Activated CD4-positive, alpha-beta T cell treated with anti-CD3 and anti-CD28 coated beads for 36 hours (primary cell): ENCODE measurements around the gene CD300LG. TPM values are rescaled to one million over a fixed set of nuclear protein-coding genes. Genes with fewer than 3 reads are reported as not detected.
"Not testable (repeated sequence)": the region's sequence is repeated elsewhere in the genome, so short reads cannot be mapped to it uniquely, and the experiment has no call there.

Source experiments
- ATAC-seq: fragments of 200-7000 bp; cut with Tn5 transposase; one replicate; pipeline ENCODE4 v1.10.0; 2021; ENCODE audit warnings: mild to moderate bottlenecking, moderate library complexity
- CTCF ChIA-PET: fragments of 350-600 bp; sonication (Branson Sonifier 250); formaldehyde crosslinking; loops from one replicate; lab custom pipeline; 2021; ENCODE audit warnings: antibody characterized with exemption; lab: Charles Lee
- POLR2A ChIA-PET: fragments of 350-600 bp; sonication (Branson Sonifier 250); formaldehyde crosslinking; loops from one replicate; lab custom pipeline; 2021; ENCODE audit warnings: antibody characterized with exemption, inconsistent platforms; lab: Charles Lee
- DNase-seq: peaks from one replicate; pipeline ENCODE4 v3.0.0-alpha.2; 2020
- H3K27ac Mint-ChIP-seq: one replicate; pipeline ENCODE4 v1.8.0; 2021; ENCODE audit warnings: mixed read lengths
- H3K27me3 Mint-ChIP-seq: one replicate; pipeline ENCODE4 v1.8.0; 2021; ENCODE audit warnings: mixed read lengths
- H3K36me3 Mint-ChIP-seq: one replicate; pipeline ENCODE4 v1.8.0; 2021; ENCODE audit warnings: low read depth, mixed read lengths
- H3K4me1 Mint-ChIP-seq: one replicate; pipeline ENCODE4 v1.8.0; 2021; ENCODE audit warnings: mixed read lengths
- H3K4me3 Mint-ChIP-seq: one replicate; pipeline ENCODE4 v1.8.0; 2021; ENCODE audit warnings: mild to moderate bottlenecking, moderate library complexity, mixed read lengths
- H3K9me3 Mint-ChIP-seq: one replicate; pipeline ENCODE4 v1.8.0; 2021; ENCODE audit warnings: low read depth, mixed read lengths
- intact Hi-C, 2 experiments: fragments of 100-400 bp; cut with DNase I in 1 of 2; cut with micrococcal nuclease in 1 of 2; formaldehyde crosslinking; loops; one replicate each; pipeline versions ENCODE4 v1.14.2 to v1.15.1; 2022 to 2024; cut with DNase I, micrococcal nuclease
- total RNA-seq, 2 experiments: library from RNA; stranded (reverse); gene quantifications; one replicate each; pipeline ENCODE4 v1.2.3, GENCODE V29; 2021

The CD300LG gene
- total RNA-seq, 2 experiments from 2014 or later: not detected

DNA sequence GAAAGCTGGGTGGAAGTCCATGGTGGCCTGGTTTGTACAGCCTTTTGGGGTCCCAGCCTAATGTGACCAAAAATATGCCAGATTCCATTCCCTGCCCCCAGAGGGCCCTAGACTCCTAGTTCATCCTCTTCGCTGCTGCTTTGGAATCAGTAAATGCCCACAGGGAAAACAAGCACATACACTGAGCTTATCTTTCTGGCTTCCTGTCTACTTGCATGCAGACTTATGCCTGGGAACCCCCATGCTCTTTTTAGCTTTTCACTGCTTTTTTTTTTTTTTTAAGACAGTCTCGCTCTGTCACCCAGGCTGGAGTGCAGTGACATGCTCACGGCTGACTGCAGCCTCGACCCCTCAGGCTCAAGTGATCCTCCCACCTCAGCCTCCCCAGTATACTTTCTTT, 6.2 kb upstream of the CD300LG start:
- intact Hi-C loops: no loop called here
- POLR2A ChIA-PET: no interaction called here
- H3K4me3 Mint-ChIP-seq: no peak overlapping the region
- CTCF ChIA-PET: interaction anchor here (0.7 kb wide), 1 partner anchor 69 kb away, joined by 3 read pairs; no protein-coding TSS in a partner anchor
- peaks cover 19% of the 10 kb centered on the region for H3K27me3 Mint-ChIP-seq
- H3K36me3 Mint-ChIP-seq: no peaks in the 10 kb centered on the region
- no peak overlapping the region for H3K27ac Mint-ChIP-seq
- no peaks in the 10 kb centered on the region for H3K9me3 Mint-ChIP-seq
- DNase-seq (no peak), ATAC-seq (no peak)
- H3K4me1 Mint-ChIP-seq: no peaks in the 10 kb centered on the region

DNA sequence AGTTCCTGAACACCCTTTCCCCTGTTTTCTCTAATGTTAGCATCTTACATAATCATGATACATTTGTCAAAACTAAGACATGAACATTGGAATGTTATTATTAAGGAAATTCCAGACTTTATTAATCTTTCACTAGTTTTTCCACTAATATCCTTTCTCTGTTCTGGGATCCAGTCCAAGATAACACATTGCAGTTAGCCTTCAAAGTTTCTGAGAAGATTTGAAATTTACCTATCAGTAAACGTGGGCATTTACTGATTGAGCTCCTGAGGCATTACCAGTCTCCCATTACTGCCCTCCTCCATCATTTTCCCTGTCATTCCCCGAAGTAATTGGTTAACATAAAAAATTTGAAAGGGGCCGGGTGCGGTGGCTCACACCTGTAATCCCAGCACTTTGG, 5.7 kb upstream of the CD300LG start:
- ATAC-seq (no peak), DNase-seq (no peak)
- Mint-ChIP-seq H3K4me1 (no peaks in the 10 kb centered on the region), H3K27me3 (peaks cover 17% of the 10 kb centered on the region), H3K36me3 (no peaks in the 10 kb centered on the region), H3K27ac (no peak overlapping the region), H3K4me3 (no peak overlapping the region), H3K9me3 (no peaks in the 10 kb centered on the region)
- POLR2A ChIA-PET: no interaction called here
- intact Hi-C loops: no loop called here
- CTCF ChIA-PET: interaction anchor here (0.7 kb wide), 1 partner anchor 69 kb away, joined by 3 read pairs; no protein-coding TSS in a partner anchor

DNA sequence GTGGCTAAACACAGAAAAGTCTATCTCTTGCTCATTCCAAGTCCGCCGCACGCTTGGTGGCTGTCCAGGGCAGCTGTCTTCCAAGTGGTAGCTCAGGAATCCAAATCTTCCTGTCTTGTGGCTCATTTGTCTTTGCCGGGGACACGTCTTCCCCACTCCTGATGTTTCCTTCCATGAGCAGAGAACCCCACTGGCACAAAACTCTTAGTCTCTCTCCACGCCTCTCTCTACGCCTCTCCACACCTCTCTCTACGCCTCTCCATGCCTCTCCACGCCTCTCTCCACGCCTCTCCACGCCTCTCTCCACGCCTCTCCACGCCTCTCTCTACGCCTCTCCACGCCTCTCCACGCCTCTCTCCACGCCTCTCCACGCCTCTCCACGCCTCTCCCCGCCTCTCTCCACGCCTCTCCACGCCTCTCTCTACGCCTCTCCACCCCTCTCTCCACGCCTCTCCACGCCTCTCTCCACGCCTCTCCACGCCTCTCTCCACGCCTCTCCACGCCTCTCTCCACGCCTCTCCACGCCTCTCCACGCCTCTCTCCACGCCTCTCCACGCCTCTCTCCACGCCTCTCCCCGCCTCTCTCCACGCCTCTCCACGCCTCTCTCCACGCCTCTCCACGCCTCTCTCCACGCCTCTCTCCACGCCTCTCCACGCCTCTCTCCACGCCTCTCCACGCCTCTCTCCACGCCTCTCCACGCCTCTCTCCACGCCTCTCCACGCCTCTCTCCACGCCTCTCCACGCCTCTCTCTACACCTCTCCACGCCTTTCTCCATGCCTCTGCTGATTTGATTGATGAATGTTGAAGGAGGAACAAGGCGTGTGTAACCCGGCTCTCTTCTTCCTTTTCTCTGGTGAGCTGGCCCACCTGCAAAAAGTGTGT, 4.6 kb upstream of the CD300LG start:
- intact Hi-C loops, H3K9me3 Mint-ChIP-seq, H3K4me3 Mint-ChIP-seq, H3K27ac Mint-ChIP-seq, H3K4me1 Mint-ChIP-seq, H3K36me3 Mint-ChIP-seq, POLR2A ChIA-PET, ATAC-seq, DNase-seq: not testable (repeated sequence)
- peaks cover 17% of the 10 kb centered on the region for H3K27me3 Mint-ChIP-seq
- CTCF ChIA-PET: interaction anchor here (0.7 kb wide), 2 partner anchors 76 to 445 kb away, joined by 3 read pairs; no protein-coding TSS in a partner anchor

DNA sequence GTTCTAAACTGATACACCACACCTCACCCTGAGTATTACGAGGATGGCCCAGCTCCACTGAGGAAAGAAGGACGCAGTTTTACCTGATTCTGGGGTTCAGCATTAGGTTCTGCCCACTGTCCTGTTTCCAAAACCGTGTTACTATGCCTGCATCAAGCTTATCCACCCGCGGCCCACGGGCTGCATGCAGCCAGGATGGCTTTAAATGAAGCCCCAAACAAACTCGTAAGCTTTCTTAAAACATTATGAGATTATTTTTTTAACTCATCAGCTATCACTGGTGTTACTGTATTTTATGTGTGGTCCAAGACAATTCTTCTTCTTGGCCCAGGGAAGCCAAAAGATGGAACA, 4.0 kb upstream of the CD300LG start:
- Mint-ChIP-seq H3K27ac (no peak overlapping the region), H3K4me1 (no peaks in the 10 kb centered on the region), H3K9me3 (no peaks in the 10 kb centered on the region), H3K36me3 (no peaks in the 10 kb centered on the region), H3K27me3 (peaks cover 19% of the 10 kb centered on the region), H3K4me3 (no peak overlapping the region)
- ATAC-seq (no peak), DNase-seq (no peak)
- CTCF ChIA-PET: interaction anchor here (0.7 to 1.2 kb wide), 3 partner anchors 10 to 445 kb away, joined by 3 to 5 read pairs (median 3); no protein-coding TSS in a partner anchor
- POLR2A ChIA-PET: no interaction called here
- intact Hi-C loops: no loop called here

DNA sequence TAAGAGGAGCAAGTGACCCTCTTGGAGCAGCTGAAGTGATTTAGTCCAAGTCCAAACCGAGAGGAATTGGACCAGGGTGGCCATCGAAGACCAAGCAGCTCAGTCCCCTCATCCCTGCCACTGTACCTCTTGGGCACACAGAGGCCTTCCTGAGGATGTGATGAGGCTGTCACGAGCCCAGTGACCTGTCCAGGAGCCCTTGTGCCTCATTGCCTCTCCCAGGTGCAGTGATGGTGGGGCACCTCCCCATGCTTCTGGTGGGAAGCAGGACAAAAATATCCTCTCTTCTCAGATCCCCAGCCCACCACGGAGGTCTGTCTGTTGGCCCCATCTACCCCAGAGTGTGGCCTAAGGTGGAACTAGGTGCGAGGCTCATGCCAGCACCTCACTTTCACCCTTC, 2.7 kb upstream of the CD300LG start:
- Mint-ChIP-seq H3K4me1 (no peaks in the 10 kb centered on the region), H3K27ac (no peak overlapping the region), H3K27me3 (peaks cover 24% of the 10 kb centered on the region), H3K4me3 (no peak overlapping the region), H3K9me3 (no peaks in the 10 kb centered on the region), H3K36me3 (no peaks in the 10 kb centered on the region)
- CTCF ChIA-PET: interaction anchor here (0.6 to 1.2 kb wide), 3 partner anchors 9 to 510 kb away, joined by 3 to 5 read pairs (median 5); no protein-coding TSS in a partner anchor
- ATAC-seq (no peak), DNase-seq (no peak)
- intact Hi-C loops: no loop called here
- POLR2A ChIA-PET: no interaction called here

DNA sequence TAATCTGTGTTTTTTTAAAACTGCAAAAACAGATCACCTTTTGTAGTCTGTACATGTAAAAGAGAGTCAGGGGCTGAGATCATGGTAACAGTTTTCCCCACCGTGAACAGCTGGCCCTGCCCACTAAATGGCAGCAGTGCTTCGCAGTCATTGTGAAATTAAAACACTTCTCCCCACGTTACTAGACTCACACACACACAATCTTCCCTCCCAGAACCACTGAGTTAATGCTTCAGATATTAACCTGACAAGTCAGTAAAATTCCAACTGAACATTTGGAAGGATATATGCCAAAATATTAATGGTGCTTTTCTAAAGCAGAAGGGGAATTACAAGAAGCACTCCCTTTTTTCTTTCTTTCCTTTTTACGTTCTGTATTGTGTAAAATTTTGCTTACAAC, 1.2 kb upstream of the CD300LG start:
- Mint-ChIP-seq H3K27ac (no peak overlapping the region), H3K4me3 (no peak overlapping the region), H3K9me3 (no peaks in the 10 kb centered on the region), H3K27me3 (peaks cover 18% of the 10 kb centered on the region), H3K4me1 (no peaks in the 10 kb centered on the region), H3K36me3 (no peaks in the 10 kb centered on the region)
- DNase-seq (no peak), ATAC-seq (no peak)
- ChIA-PET CTCF (interaction anchor here (0.6 to 2.7 kb wide), 30 partner anchors 9 to 772 kb away, joined by 3 to 17 read pairs (median 4); partner anchors contain the start of gene DUSP3), POLR2A (interaction anchor here (0.6 kb wide), 1 partner anchor 664 kb away, joined by 3 read pairs; no protein-coding TSS in a partner anchor)
- intact Hi-C loops: loop anchor here in 1 of 2 experiments (1.0 to 5.0 kb wide), 3 partner anchors 59 to 153 kb away; no protein-coding TSS in a partner anchor

DNA sequence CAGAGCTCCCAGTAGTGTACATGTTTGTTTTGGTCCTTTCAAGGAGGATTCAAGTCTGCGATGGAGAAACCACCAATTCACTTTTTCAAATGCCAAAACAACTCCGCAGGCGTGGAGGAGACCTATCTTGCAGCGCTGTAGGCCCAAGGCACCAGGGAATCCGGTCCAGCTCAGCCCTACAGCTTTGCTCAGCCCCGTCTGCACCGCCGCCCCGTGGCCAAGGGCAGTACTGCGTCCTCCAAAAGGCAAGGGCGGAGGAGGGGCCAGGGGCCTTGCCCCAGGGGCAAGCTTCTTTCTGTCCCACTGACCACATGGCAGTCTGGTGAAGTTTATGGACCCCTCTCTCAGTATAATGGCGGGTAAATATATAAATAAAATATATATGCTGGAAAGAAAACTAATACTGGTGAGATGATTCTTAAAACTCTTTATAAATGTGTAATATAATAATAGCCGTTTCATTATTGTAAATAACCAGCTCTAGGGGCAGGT, 709 bp upstream of the CD300LG start:
- POLR2A ChIA-PET: interaction anchor here (0.6 to 0.8 kb wide), 2 partner anchors 164 to 664 kb away, joined by 3 to 5 read pairs; no protein-coding TSS in a partner anchor
- H3K36me3 Mint-ChIP-seq: no peaks in the 10 kb centered on the region

DNA sequence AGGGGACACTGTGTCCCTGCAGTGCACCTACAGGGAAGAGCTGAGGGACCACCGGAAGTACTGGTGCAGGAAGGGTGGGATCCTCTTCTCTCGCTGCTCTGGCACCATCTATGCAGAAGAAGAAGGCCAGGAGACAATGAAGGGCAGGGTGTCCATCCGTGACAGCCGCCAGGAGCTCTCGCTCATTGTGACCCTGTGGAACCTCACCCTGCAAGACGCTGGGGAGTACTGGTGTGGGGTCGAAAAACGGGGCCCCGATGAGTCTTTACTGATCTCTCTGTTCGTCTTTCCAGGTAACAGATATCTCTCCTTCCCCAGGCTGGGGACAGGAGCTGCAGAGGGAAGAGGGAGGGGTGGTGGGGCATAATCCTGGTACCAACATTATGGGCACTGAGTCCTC, 1.6 kb downstream of the CD300LG start:
- no peak overlapping the region for H3K27ac Mint-ChIP-seq
- H3K36me3 Mint-ChIP-seq: no peaks in the 10 kb centered on the region
- H3K4me1 Mint-ChIP-seq: no peaks in the 10 kb centered on the region
- H3K27me3 Mint-ChIP-seq: peaks cover 15% of the 10 kb centered on the region
- no peaks in the 10 kb centered on the region for H3K9me3 Mint-ChIP-seq
- DNase-seq (no peak), ATAC-seq (no peak)
- no peak overlapping the region for H3K4me3 Mint-ChIP-seq
- intact Hi-C loops: loop anchor here in 1 of 2 experiments (5.0 kb wide), 1 partner anchor 156 kb away; no protein-coding TSS in a partner anchor
- ChIA-PET CTCF (interaction anchor here (0.6 to 0.7 kb wide), 2 partner anchors 173 to 1285 kb away, joined by 3 read pairs; no protein-coding TSS in a partner anchor), POLR2A (no interaction called here)

More for the DNA sequence above, 709 bp upstream of the CD300LG start:
- intact Hi-C loops: loop anchor here in 1 of 2 experiments (1.0 to 5.0 kb wide), 3 partner anchors 59 to 154 kb away; no protein-coding TSS in a partner anchor
- ATAC-seq (peak; percentile 99), DNase-seq (peak; percentile 89)
- no peak overlapping the region for H3K27ac Mint-ChIP-seq
- CTCF ChIA-PET: interaction anchor here (0.6 to 2.7 kb wide), 31 partner anchors 8 to 813 kb away, joined by 3 to 17 read pairs (median 4); partner anchors contain the start of gene DUSP3
- H3K4me1 Mint-ChIP-seq: no peaks in the 10 kb centered on the region
- peaks cover 19% of the 10 kb centered on the region for H3K27me3 Mint-ChIP-seq
- no peaks in the 10 kb centered on the region for H3K9me3 Mint-ChIP-seq
- H3K4me3 Mint-ChIP-seq: no peak overlapping the region

DNA sequence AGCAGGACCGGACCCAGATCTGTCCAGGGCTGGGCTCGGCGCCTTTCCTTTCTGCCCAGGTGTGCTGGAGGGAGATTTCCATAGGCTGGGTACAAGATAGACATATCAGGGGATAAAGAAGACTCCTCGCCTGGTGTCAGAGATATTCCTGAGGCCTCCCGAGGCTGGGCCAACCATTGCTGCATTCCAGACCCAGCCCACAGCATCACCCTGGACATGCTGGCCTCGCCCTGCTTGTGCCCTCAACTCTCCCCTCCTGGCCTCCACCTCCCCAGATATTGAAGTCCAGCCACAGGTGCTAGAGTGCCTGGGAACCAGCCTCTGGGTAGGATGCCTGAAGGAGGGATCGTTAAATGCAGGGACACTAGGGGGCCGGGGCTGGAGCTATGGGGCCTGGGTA, 2.1 kb downstream of the CD300LG start:
- Mint-ChIP-seq H3K9me3 (no peaks in the 10 kb centered on the region), H3K4me1 (no peaks in the 10 kb centered on the region), H3K27ac (no peak overlapping the region), H3K4me3 (no peak overlapping the region), H3K27me3 (peaks cover 15% of the 10 kb centered on the region), H3K36me3 (no peaks in the 10 kb centered on the region)
- ChIA-PET POLR2A (no interaction called here), CTCF (no interaction called here)
- DNase-seq (no peak), ATAC-seq (no peak)
- intact Hi-C loops: loop anchor here in 1 of 2 experiments (5.0 kb wide), 1 partner anchor 157 kb away; no protein-coding TSS in a partner anchor

DNA sequence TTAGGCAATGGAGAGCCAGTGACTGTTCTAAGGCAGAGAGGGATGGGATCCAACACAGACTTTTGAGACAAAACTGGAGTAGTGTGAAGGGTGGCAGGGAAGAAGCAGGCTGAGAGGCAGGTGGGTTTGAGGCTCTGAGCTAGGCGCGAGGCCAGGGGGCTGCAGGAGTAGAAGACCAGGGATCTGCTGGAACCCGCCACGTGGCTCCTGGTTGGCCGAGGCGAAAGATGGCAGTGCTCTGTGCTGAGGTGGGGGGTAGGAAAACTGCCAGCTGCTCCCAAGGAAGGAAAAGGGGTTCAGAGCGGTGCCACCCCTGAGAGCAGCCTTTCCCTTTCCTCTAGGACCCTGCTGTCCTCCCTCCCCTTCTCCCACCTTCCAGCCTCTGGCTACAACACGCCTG, 5.6 kb downstream of the CD300LG start:
- Mint-ChIP-seq H3K9me3 (no peaks in the 10 kb centered on the region), H3K27me3 (peaks cover 15% of the 10 kb centered on the region), H3K4me1 (no peaks in the 10 kb centered on the region), H3K36me3 (no peaks in the 10 kb centered on the region), H3K27ac (no peak overlapping the region), H3K4me3 (no peak overlapping the region)
- ATAC-seq: no peak
- DNase-seq: no peak
- intact Hi-C loops: no loop called here
- POLR2A ChIA-PET: no interaction called here
- CTCF ChIA-PET: no interaction called here

DNA sequence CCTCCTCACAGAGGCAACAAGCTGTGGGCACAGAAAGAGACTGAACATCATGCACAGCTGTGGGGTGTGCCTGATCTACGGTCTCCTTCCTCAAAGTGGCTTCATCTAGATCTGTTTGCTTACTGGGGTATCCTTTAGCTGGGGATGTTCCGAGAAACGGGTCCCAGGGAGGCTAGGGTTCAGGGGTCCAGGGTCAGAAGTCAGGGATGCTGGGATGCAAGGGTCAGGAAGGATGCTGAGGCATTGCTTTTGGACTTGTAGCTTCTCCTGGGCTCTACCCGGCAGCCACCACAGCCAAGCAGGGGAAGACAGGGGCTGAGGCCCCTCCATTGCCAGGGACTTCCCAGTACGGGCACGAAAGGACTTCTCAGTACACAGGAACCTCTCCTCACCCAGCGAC, 6.6 kb downstream of the CD300LG start:
- H3K36me3 Mint-ChIP-seq: no peaks in the 10 kb centered on the region
- H3K4me1 Mint-ChIP-seq: no peaks in the 10 kb centered on the region
- intact Hi-C loops: no loop called here
- H3K9me3 Mint-ChIP-seq: no peaks in the 10 kb centered on the region
- no peak overlapping the region for H3K27ac Mint-ChIP-seq
- ChIA-PET CTCF (interaction anchor here (0.6 to 1.0 kb wide), 4 partner anchors 10 to 593 kb away, joined by 3 to 5 read pairs (median 3); no protein-coding TSS in a partner anchor), POLR2A (no interaction called here)
- ATAC-seq: no peak
- no peak for DNase-seq
- H3K27me3 Mint-ChIP-seq: peaks cover 12% of the 10 kb centered on the region
- no peak overlapping the region for H3K4me3 Mint-ChIP-seq
